Measurements from ENCODE around the gene PLB1. TPM values are rescaled to one million over a fixed set of nuclear protein-coding genes. Genes with fewer than 3 reads are reported as not detected.
A peak's percentile ranks its signal among the peaks of the same experiment; 100 is the strongest.

Gene PLB1
- polyA plus RNA-seq, 1 donor from 2014 or later = not detected

GRCh38 chr2:28681606-28682005 lies 185.7 kb downstream of the PLB1 start:
- Mint-ChIP-seq H3K36me3 (no peaks in the 10 kb centered on the region), H3K4me3 (peak overlapping the region in 1 of 4 donors; percentile 46), H3K27me3 (no peaks in the 10 kb centered on the region), H3K9me3 (no peaks in the 10 kb centered on the region), H3K4me1 (peaks cover 0 to 19% (median 15%) of the 10 kb centered on the region in 3 donors), H3K27ac (peak overlapping the region in 1 of 3 donors; percentile 3)

- no peak overlapping the region for H3K4me3 Mint-ChIP-seq
- peaks cover 0 to 19% (median 15%) of the 10 kb centered on the region in 3 donors for H3K4me1 Mint-ChIP-seq
- no peaks in the 10 kb centered on the region for H3K27me3 Mint-ChIP-seq
- no peaks in the 10 kb centered on the region for H3K9me3 Mint-ChIP-seq
- H3K27ac Mint-ChIP-seq = no peak overlapping the region
- H3K36me3 Mint-ChIP-seq = no peaks in the 10 kb centered on the region
Measured at GRCh38 chr2:28683100-28683706, 187.3 kb downstream of the PLB1 start.

GRCh38 chr2:28684142-28684858 lies 188.4 kb downstream of the PLB1 start:
- Mint-ChIP-seq H3K4me1 (peaks cover 0 to 15% (median 15%) of the 10 kb centered on the region in 3 donors), H3K36me3 (no peaks in the 10 kb centered on the region), H3K27ac (no peak overlapping the region), H3K27me3 (peaks cover 2% of the 10 kb centered on the region), H3K4me3 (no peak overlapping the region), H3K9me3 (peaks cover 0 to 2% (median 0%) of the 10 kb centered on the region in 3 donors)

GRCh38 chr2:28687171-28687570 lies 191.3 kb downstream of the PLB1 start:
- H3K4me3 Mint-ChIP-seq = no peak overlapping the region
- peaks cover 0 to 1% (median 0%) of the 10 kb centered on the region in 3 donors for H3K4me1 Mint-ChIP-seq
- peaks cover 0 to 2% (median 0%) of the 10 kb centered on the region in 3 donors for H3K9me3 Mint-ChIP-seq
- H3K27me3 Mint-ChIP-seq = peaks cover 2% of the 10 kb centered on the region
- no peak overlapping the region for H3K27ac Mint-ChIP-seq
- H3K36me3 Mint-ChIP-seq = no peaks in the 10 kb centered on the region

- H3K4me3 Mint-ChIP-seq = no peak overlapping the region
- no peaks in the 10 kb centered on the region for H3K36me3 Mint-ChIP-seq
- H3K9me3 Mint-ChIP-seq = peaks cover 0 to 2% (median 0%) of the 10 kb centered on the region in 3 donors
- H3K27me3 Mint-ChIP-seq = peaks cover 2% of the 10 kb centered on the region
- H3K4me1 Mint-ChIP-seq = peaks cover 0 to 1% (median 0%) of the 10 kb centered on the region in 3 donors
- no peak overlapping the region for H3K27ac Mint-ChIP-seq
Measured at GRCh38 chr2:28687640-28688385, 192.0 kb downstream of the PLB1 start.

- Mint-ChIP-seq H3K9me3 (peaks cover 0 to 2% (median 0%) of the 10 kb centered on the region in 3 donors), H3K4me3 (no peak overlapping the region), H3K4me1 (peaks cover 0 to 1% (median 0%) of the 10 kb centered on the region in 3 donors), H3K27me3 (peaks cover 2% of the 10 kb centered on the region), H3K27ac (peak overlapping the region in 1 of 3 donors; percentile 33), H3K36me3 (no peaks in the 10 kb centered on the region)
Measured at GRCh38 chr2:28688818-28689217, 193.0 kb downstream of the PLB1 start.

GRCh38 chr2:28689771-28690170 lies 193.9 kb downstream of the PLB1 start:
- H3K27me3 Mint-ChIP-seq = peaks cover 5% of the 10 kb centered on the region
- H3K36me3 Mint-ChIP-seq = peaks cover 1% of the 10 kb centered on the region
- no peak overlapping the region for H3K27ac Mint-ChIP-seq
- peaks cover 0 to 1% (median 0%) of the 10 kb centered on the region in 3 donors for H3K4me1 Mint-ChIP-seq
- H3K4me3 Mint-ChIP-seq = no peak overlapping the region
- H3K9me3 Mint-ChIP-seq = peaks cover 0 to 2% (median 0%) of the 10 kb centered on the region in 3 donors

- H3K9me3 Mint-ChIP-seq = peaks cover 0 to 2% (median 0%) of the 10 kb centered on the region in 3 donors
- H3K27ac Mint-ChIP-seq = no peak overlapping the region
- peaks cover 5% of the 10 kb centered on the region for H3K27me3 Mint-ChIP-seq
- no peak overlapping the region for H3K4me3 Mint-ChIP-seq
- H3K36me3 Mint-ChIP-seq = peaks cover 1% of the 10 kb centered on the region
- H3K4me1 Mint-ChIP-seq = no peaks in the 10 kb centered on the region
Measured at GRCh38 chr2:28692411-28692810, 196.6 kb downstream of the PLB1 start.

GRCh38 chr2:28693223-28693622 lies 197.4 kb downstream of the PLB1 start:
- Mint-ChIP-seq H3K4me1 (no peaks in the 10 kb centered on the region), H3K36me3 (peaks cover 1% of the 10 kb centered on the region), H3K27ac (no peak overlapping the region), H3K27me3 (peaks cover 6% of the 10 kb centered on the region), H3K9me3 (peaks cover 0 to 2% (median 0%) of the 10 kb centered on the region in 3 donors), H3K4me3 (no peak overlapping the region)

Other genes starting within 250 kb of the PLB1 start
- 0.50 TPM for gene FOSL2, start 103.2 kb upstream of the PLB1 start, polyA plus RNA-seq